Measurements from ENCODE around the gene ADGRG6.

Gene ADGRG6

DNA sequence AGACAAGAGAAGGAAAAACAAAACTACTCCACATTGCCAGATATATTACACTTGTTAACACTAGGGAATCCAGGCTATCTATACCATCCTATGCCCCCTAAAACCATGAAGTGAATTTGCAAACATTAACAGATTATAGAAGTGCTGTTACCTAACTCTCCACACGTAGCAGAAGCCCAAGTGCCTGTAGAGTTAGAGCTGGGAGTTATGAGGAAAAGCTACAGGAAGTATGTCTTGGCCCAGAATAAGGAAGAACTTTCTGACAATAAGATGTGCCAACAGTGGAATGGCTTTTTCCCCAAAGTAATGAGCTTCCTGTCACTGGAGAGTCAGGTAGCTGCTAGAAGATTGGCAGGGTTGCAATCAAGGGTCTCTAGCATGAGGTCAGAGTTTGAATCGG is 32.5 kb downstream of the ADGRG6 start:
- CTCF ChIA-PET, result interaction anchor here (1.0 to 1.2 kb wide), 2 partner anchors 10 to 39 kb away, joined by 3 read pairs; no protein-coding TSS in a partner anchor
- TF ChIP-seq, protein P1, sequence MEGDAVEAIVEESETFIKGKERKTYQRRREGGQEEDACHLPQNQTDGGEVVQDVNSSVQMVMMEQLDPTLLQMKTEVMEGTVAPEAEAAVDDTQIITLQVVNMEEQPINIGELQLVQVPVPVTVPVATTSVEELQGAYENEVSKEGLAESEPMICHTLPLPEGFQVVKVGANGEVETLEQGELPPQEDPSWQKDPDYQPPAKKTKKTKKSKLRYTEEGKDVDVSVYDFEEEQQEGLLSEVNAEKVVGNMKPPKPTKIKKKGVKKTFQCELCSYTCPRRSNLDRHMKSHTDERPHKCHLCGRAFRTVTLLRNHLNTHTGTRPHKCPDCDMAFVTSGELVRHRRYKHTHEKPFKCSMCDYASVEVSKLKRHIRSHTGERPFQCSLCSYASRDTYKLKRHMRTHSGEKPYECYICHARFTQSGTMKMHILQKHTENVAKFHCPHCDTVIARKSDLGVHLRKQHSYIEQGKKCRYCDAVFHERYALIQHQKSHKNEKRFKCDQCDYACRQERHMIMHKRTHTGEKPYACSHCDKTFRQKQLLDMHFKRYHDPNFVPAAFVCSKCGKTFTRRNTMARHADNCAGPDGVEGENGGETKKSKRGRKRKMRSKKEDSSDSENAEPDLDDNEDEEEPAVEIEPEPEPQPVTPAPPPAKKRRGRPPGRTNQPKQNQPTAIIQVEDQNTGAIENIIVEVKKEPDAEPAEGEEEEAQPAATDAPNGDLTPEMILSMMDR (IDR thresholded peaks at IDR 0.05; ENCODE audit: control extremely low read depth, extremely low read depth, low read depth, missing control alignments), result no peak

GRCh38 chr6:142335415-142335814 is 33.6 kb downstream of the ADGRG6 start:
- TF ChIP-seq, protein P1 (IDR thresholded peaks at IDR 0.05; ENCODE audit: control extremely low read depth, extremely low read depth, low read depth, missing control alignments), result no peak
- CTCF ChIA-PET, result interaction anchor here (1.2 kb wide), 1 partner anchor 38 kb away, joined by 3 read pairs; no protein-coding TSS in a partner anchor
- POLR2A ChIA-PET, result no interaction called here

More for the DNA sequence above, 32.5 kb downstream of the ADGRG6 start:
- POLR2A ChIA-PET, result no interaction called here
- no peak for DNase-seq (ENCODE audit: extremely low spot score)

DNA sequence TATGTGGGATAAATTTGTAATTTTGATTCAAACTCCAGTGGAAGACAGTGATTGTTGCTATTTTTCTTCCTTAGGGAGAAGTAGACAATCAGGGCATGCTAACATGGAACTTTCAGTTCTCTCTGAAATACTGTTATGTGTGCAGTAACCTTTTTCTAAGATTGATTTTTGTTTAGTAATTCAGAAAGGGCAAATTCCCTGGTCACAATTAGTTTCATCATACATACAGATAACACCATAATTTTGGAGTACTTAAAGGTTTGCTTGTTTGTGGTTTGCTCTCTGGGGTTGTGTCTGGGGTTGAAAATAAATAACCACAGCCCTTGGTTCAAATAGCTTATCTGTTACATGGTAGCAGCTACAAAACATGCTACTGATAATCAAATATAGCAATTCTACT is 34.4 kb downstream of the ADGRG6 start:
- ChIA-PET CTCF (no interaction called here), POLR2A (no interaction called here)
- TF ChIP-seq, protein P1 (IDR thresholded peaks at IDR 0.05; ENCODE audit: control extremely low read depth, extremely low read depth, low read depth, missing control alignments), result no peak
- no peak for DNase-seq (ENCODE audit: extremely low spot score)

More at GRCh38 chr6:142335415-142335814, 33.6 kb downstream of the ADGRG6 start:
- no peak for DNase-seq (ENCODE audit: extremely low spot score)

- TF ChIP-seq, protein P1 (IDR thresholded peaks at IDR 0.05; ENCODE audit: control extremely low read depth, extremely low read depth, low read depth, missing control alignments), result no peak
- ChIA-PET CTCF (no interaction called here), POLR2A (no interaction called here)
- DNase-seq (ENCODE audit: extremely low spot score), result no peak
These were observed 35.0 kb downstream of the ADGRG6 start for GRCh38 chr6:142336787-142337186.

GRCh38 chr6:142339113-142339512 is 37.3 kb downstream of the ADGRG6 start:
- no peak for DNase-seq (ENCODE audit: extremely low spot score)
- POLR2A ChIA-PET, result no interaction called here
- TF ChIP-seq, protein P1 (IDR thresholded peaks at IDR 0.05; ENCODE audit: control extremely low read depth, extremely low read depth, low read depth, missing control alignments), result no peak
- CTCF ChIA-PET, result interaction anchor here (1.5 to 2.2 kb wide), 3 partner anchors 10 to 17 kb away, joined by 4 to 9 read pairs (median 5); no protein-coding TSS in a partner anchor

- POLR2A ChIA-PET, result no interaction called here
- CTCF ChIA-PET, result interaction anchor here (1.5 to 2.2 kb wide), 3 partner anchors 11 to 16 kb away, joined by 4 to 9 read pairs (median 5); no protein-coding TSS in a partner anchor
- TF ChIP-seq, protein P1 (IDR thresholded peaks at IDR 0.05; ENCODE audit: control extremely low read depth, extremely low read depth, low read depth, missing control alignments), result no peak
- no peak for DNase-seq (ENCODE audit: extremely low spot score)
These were observed 38.3 kb downstream of the ADGRG6 start for GRCh38 chr6:142339968-142340658.

All from GM10248 (cell line).